Loucy (cell line): ENCODE measurements around the gene BMPER.

Experiments used
- CTCF ChIP-seq: fragments of 200-600 bp; sonication (generic); conservative IDR thresholded peaks from 2 replicates; pipeline ENCODE4 v1.5.1; 2014; ENCODE audit warnings: mild to moderate bottlenecking, antibody characterized with exemption, low read length
- EZH2phosphoT487 ChIP-seq: fragments of 200-600 bp; IDR thresholded peaks from 2 replicates; pipeline ENCODE4 v1.6.1; 2018; ENCODE audit warnings: antibody characterized with exemption, mild to moderate bottlenecking, moderate library complexity, borderline replicate concordance

- TF ChIP-seq CTCF: no peak
- no peak for TF ChIP-seq EZH2phosphoT487
These were observed 173.5 kb downstream of the BMPER start for GRCh38 chr7:34078864-34079263.
